Measurements from ENCODE around the gene MYLK.

The MYLK gene

DNA sequence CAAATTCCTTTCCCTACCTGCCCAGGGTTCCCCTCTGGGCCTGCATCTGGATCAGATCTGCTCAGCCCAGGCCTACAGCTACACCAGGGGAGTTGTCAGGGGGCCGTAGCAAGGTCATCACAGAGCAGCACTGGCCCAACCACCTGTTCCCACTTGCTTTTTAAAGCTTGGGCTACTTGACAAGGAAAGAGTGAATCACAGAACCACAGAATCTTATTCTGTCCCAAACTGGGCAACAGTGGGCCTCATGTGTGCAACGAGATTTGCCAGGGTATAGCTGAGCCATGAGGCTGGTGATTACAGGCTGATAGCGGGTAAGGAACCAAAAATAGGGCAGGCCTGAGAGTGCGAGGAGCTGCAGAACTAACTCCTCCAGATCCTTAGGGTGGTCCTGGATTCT lies 66.7 kb downstream of the MYLK start:
- DNase-seq, result no peak

DNA sequence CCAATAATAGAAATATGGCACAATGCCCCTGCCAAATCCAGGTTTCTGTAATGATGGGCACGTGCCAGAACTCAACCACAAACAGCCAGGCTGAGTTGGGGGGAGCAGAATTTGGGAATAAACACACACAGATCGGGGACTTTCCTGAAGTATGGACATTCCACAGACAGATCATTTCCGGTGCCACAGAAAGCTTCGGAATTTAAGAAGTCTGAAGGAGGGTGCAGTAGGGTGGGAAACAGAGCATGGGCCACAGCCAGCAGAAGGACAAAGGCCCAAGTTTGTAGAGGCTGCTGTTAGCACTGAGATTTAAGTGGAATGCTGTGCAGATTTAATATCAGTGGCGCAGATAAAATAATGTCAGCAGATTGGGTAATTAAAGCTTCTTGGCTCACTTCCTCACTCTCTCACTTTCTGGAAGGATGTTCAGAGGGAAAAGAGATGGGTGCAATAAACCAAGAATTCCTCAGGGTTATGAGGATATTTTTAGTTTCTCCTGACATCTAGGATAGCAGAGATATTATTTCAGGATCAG lies 67.4 kb downstream of the MYLK start:
- DNase-seq, result no peak

GRCh38 chr3:123815981-123816380 lies 68.2 kb downstream of the MYLK start:
- DNase-seq, result no peak

- no peak for DNase-seq
Observed at GRCh38 chr3:123813876-123814275, 70.3 kb downstream of the MYLK start.

DNA sequence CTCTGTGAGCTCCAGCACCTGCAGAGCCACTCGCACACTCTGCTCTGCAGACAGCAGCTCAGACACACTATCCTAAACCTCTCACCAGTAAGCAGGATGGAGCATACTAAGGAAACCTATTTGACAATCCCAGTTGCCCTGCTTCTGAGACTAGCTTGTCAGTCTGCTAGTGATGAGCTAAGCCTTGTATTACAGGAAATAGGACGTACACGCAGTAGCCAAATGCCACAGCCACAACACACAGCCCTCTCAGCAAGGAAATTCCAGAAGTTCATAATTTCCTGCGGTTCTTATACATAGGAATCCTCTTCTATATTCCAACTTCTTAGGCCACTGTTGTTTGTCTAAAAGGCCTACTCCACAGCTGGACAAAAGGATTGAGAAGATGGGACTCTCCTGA lies 74.5 kb downstream of the MYLK start:
- no peak for DNase-seq

GRCh38 chr3:123808812-123809211 lies 75.3 kb downstream of the MYLK start:
- no peak for DNase-seq

GRCh38 chr3:123807820-123808219 lies 76.3 kb downstream of the MYLK start:
- DNase-seq, result no peak

DNA sequence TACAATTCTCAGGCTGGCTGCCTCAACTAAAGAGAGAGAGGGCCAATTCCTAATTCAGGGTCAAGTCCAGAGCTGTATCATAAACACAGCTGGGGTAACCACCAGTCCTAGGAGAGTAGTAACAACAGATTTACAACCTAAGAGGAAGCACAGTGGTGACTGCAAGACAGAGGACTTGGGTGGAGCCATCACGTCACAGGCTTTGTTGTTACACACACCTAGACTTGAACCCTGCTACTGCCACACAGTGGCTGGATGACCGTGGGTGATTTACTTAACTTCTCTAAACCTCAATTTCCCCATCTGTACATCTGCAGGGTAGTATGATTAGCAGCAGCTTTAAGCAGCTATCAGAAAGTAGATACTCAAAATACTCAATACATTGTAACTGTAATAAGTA lies 78.6 kb downstream of the MYLK start:
- no peak for DNase-seq

DNA sequence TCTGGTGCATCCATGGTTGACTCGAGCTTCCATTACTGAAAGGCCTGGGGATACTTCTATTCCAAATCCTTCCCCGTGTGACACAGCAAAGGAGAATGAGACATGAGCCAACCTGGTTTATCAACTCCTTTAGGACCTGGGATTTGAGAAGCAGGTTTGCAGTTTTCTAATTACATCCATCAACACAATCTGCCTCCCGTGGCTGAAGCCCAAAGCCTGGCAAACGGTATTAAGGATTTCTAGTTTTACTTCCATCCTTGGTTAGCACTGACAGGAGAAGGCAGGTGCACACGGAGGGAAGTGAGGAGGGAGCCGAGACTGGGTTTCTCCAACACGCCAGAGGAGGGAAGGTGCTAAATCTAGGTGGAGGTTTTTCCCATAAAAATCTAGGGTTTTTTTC lies 79.0 kb downstream of the MYLK start:
- DNase-seq, result no peak

DNA sequence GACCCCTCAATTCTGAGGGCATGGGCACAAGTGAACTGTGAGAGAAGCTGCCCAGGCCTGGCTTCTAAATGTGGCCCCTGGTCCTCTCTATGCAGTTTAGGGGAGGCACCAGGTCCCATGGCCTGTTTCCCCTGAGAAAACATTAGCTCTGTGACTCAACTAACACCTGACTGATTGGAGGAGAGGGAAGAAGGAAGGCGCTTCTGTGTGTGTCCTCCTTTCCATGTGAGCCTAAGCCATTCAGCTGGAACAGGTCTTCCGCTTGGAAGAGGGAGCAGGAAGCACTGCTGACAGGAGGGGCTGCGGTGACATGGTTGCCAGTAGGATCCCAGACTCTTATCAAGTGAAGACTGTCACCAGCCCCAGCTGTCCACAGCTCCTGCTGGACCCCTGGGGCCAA lies 79.5 kb downstream of the MYLK start:
- no peak for DNase-seq

GRCh38 chr3:123803521-123803920 lies 80.6 kb downstream of the MYLK start:
- no peak for DNase-seq

- no peak for DNase-seq
Observed at GRCh38 chr3:123802007-123802625, 82.0 kb downstream of the MYLK start.

DNA sequence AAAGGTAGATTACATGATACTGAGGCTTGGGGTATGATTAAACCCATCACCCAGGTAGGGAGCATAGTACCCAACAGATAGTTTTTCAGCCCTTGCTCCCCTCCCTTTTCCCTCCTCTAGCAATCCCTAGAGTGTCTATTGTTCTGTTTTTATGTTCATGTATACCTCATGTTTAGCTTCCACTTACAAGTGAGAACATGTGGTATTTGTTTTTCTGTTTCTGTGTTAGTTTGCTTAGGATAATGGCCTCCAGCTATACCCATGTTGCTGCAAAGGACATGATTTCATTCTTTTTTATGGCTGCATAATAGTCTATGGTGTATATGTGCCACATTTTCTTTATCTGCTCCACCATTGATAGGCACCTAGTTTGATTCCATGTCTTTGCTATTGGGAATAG lies 82.7 kb downstream of the MYLK start:
- DNase-seq, result no peak

DNA sequence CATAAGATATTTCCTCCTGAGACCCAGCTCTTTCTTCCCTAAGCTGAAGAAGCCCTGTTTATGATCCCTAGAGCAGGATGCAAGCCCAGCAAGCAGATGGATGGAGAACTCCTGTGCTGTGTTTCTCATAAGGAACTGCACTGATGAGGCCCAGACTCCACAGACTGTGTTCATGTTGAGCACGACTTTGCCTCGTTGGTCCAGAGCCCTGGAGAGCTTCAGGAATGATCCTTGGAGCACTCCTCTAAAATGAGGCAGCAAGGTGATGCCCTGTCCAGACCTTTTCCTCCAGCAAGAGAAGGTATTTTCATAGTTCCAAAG lies 83.8 kb downstream of the MYLK start:
- no peak for DNase-seq

DNA sequence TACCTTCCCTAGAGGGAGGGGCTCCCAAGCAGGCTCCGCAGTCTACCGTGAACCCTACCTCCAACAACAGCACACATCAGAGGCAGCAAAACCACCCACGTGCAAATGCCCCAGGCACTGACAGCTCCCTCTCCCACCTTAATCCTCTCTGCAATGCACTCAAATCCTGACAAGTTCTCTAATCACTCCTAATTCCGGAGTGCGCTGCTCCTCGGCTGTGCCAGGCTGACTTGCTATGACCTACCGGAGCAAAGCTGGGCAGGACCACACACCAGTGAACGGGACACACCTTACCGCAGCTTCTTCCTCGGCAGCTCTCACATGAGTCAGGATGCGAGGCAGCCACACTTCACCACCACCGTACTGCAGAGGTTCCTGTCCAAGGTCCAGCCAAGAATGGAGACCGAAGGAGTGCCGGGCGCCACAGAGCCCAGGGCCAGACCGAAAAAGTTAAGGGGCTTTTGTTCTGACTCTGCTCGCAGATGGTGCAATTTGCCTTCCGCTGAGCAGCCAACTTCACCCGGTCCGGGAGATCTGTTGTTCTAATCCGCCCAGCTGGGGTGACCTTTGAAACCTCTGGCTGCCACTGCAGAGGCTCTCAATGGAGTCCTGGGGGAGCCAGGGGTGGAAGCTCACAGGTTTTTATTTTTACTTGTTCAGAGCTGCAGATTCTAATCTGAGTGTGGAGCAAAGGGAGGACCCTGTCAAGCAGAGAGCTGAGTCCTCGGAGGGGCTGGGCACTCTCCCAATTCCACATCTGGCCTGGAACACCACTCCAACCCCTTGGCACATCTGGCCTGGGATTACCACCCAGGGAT lies 84.4 kb downstream of the MYLK start:
- DNase-seq, result no peak

DNA sequence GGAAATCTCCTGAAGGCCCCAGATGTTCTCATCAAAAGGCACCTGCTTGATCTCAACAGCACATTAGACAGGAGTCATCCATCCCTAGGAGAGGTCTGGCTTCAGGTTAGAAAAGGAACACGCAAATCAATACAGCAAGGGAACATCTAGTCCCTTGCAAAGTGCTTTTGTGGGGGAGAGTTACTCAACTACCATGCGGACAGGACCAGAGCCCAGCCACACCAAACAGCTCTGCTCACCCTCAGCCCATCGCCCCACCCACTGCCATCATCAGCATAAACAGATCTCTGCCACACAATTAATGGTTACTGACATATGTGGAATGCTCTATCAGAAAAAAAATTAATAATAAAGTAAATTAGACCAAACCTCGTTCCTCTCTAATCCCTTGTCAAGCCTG lies 85.6 kb downstream of the MYLK start:
- DNase-seq, result no peak

DNA sequence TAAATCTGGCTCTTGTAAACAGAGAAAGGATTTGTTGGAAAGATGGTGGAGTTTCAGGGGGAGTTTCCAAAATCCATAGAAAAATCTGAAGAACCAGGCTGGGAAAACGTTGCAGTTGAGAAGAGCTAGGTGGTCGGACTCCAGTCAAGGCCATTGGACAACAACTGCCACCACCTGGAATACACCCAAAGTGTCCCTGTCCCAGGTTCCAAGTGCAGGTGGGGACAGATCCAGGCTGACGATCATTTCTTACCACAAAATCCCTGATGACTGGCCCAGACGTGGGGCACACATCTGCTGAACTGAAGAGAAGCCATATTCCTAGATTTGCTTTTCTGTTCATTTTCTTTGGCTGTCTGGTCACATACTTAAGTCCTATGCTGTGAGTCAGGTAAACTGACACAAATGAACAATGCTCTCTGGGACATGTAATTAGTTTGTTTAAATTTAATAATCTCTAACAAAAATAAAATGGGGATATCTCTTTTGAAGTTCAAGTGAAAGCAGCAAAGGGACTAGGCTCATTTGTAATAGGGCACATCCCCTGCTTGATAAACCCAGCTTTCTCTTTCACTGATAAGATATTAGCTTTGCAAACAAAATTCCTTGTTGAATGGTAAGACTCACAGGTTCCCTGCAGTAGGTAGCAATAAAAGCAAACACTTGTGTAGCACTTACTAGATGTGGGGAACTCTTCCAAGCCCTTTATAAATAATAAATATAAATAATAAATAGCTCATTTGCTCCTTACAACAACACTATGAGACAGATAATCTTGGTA lies 88.5 kb downstream of the MYLK start:
- DNase-seq, result no peak

GRCh38 chr3:123793425-123793824 lies 90.7 kb downstream of the MYLK start:
- no peak for DNase-seq

GRCh38 chr3:123792473-123793201 lies 91.5 kb downstream of the MYLK start:
- DNase-seq, result no peak

DNA sequence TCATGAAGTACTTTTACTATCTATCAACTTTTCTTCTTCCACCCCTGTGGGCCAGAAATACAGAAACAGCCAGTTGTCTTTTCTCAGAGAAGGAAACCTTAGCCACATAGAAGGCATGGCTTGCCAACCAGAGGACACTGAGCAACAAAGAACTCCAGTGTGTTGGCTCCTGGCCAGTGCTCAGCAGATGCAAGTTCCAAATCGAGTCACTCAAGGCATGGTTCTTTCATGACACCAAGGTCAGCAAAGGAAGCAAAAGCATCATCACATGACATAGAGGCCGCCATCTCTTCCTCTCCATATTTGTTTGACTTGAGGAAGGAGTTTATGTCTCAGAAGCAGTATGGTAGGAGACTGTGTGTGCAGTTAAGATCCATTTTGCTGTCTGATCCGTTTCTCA lies 92.2 kb downstream of the MYLK start:
- DNase-seq, result no peak

GRCh38 chr3:123791417-123791816 lies 92.7 kb downstream of the MYLK start:
- DNase-seq, result no peak

DNA sequence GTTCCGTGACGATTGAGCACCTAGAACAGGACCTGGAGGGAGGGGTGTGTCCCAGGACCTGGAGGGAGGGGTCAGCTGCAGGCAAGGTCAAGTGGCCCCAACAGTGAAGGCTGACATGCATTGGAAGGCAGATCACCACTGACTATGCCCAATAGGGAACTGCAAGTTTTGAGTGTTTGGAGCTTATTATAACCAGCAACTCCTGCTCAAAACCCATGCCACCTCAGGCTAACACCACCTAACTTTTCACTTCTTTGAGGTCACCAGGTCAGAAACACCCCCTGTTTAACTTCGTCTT lies 93.1 kb downstream of the MYLK start:
- DNase-seq, result no peak

Measured in stimulated activated naive CD4-positive, alpha-beta T cell (primary cell).